IMR-90 (cell line): ENCODE measurements around the gene LRRTM3. TPM values are rescaled to one million over a fixed set of nuclear protein-coding genes. Genes with fewer than 3 reads are reported as not detected.

ENCODE experiments used
- ATAC-seq: fragments of 200-7000 bp; cut with Tn5 transposase; 2 replicates; pipeline ENCODE4 v1.9.1; 2020; ENCODE audit warnings: low read depth, mild to moderate bottlenecking, moderate library complexity
- BruUV-seq: library from RNA; stranded (reverse); fragments of 400-500 nt; replicated peaks from 2 replicates; lab custom pipeline; 2021; lab: Mats Ljungman, UMichigan
- CTCF ChIA-PET: fragments of 300-600 bp; formaldehyde crosslinking; extraction: SDS; loops from one replicate; lab custom pipeline; 2021; ENCODE audit warnings: antibody characterized with exemption; lab: Yijun Ruan, JAX
- POLR2A ChIA-PET: fragments of 300-600 bp; sonication (Branson Sonifier 250); formaldehyde crosslinking; loops from one replicate; lab custom pipeline; 2022; ENCODE audit warnings: antibody characterized with exemption; ENCODE audit not compliant: unreplicated experiment; lab: Charles Lee
- DNase-seq: peaks from one replicate; pipeline ENCODE4 v3.0.0; 2013
- H2AFZ ChIP-seq: replicated peaks from 2 replicates; pipeline ENCODE3; 2013; ENCODE audit warnings: low read length, mild to moderate bottlenecking; ENCODE audit not compliant: poor library complexity
- H2AK5ac ChIP-seq: 2 replicates; pipeline ENCODE4 v1.6.1; 2013; ENCODE audit warnings: low read depth, low read length, inconsistent platforms
- H2AK9ac ChIP-seq: replicated peaks from 2 replicates; pipeline ENCODE3; 2013; ENCODE audit warnings: mild to moderate bottlenecking, low read depth, low read length, moderate library complexity; ENCODE audit not compliant: poor library complexity
- H2BK120ac ChIP-seq: 2 replicates; pipeline ENCODE4 v1.6.1; 2013; ENCODE audit warnings: low read depth, low read length, inconsistent platforms
- H2BK15ac ChIP-seq: 3 replicates; pipeline ENCODE4 v1.6.1; 2013; ENCODE audit warnings: low read depth, low read length, inconsistent platforms
- H2BK20ac ChIP-seq: 2 replicates; pipeline ENCODE4 v1.6.1; 2013; ENCODE audit warnings: low read depth, mild to moderate bottlenecking, inconsistent platforms, low read length, moderate library complexity
- H2BK5ac ChIP-seq: 2 replicates; pipeline ENCODE4 v1.6.1; 2013; ENCODE audit warnings: mild to moderate bottlenecking, low read depth, low read length, inconsistent platforms; ENCODE audit not compliant: poor library complexity, severe bottlenecking
- H3K14ac ChIP-seq: replicated peaks from 2 replicates; pipeline ENCODE4 v1.6.1; 2013; ENCODE audit warnings: low read depth, low read length, inconsistent platforms
- H3K18ac ChIP-seq: 2 replicates; pipeline ENCODE4 v1.6.1; 2013; ENCODE audit warnings: low read depth, low read length, control low read depth
- H3K23ac ChIP-seq: 2 replicates; pipeline ENCODE4 v1.6.1; 2013; ENCODE audit warnings: low read depth, low read length, inconsistent platforms
- H3K27ac ChIP-seq: 2 replicates; pipeline ENCODE4 v1.5.1; 2013; ENCODE audit warnings: mild to moderate bottlenecking, control low read depth, low read length; ENCODE audit not compliant: insufficient read depth
- H3K27me3 ChIP-seq: 2 replicates; pipeline ENCODE4 v1.6.1; 2013; ENCODE audit warnings: low read length; ENCODE audit not compliant: control insufficient read depth, insufficient read depth
- H3K36me3 ChIP-seq: 2 replicates; pipeline ENCODE4 v1.6.1; 2013; ENCODE audit warnings: low read length, mixed read lengths; ENCODE audit not compliant: control insufficient read depth, insufficient read depth
- H3K4ac ChIP-seq: 2 replicates; pipeline ENCODE4 v1.6.1; 2013; ENCODE audit warnings: low read depth, low read length, inconsistent platforms
- H3K4me1 ChIP-seq: 2 replicates; pipeline ENCODE4 v1.6.1; 2013; ENCODE audit warnings: low read length, mixed read lengths; ENCODE audit not compliant: control insufficient read depth, insufficient read depth
- H3K4me2 ChIP-seq: 2 replicates; pipeline ENCODE4 v1.6.1; 2013; ENCODE audit warnings: low read depth, mild to moderate bottlenecking, control low read depth, low read length, moderate library complexity
- H3K4me3 ChIP-seq: 2 replicates; pipeline ENCODE4 v1.5.1; 2013; ENCODE audit warnings: low read depth, mild to moderate bottlenecking, control low read depth, low read length, moderate library complexity; ENCODE audit not compliant: insufficient read depth
- H3K56ac ChIP-seq: 2 replicates; pipeline ENCODE4 v1.6.1; 2013; ENCODE audit warnings: low read length, inconsistent platforms; ENCODE audit not compliant: insufficient read depth; ENCODE audit errors: extremely low read depth
- H3K79me1 ChIP-seq, 2 experiments: 2 replicates each; pipeline ENCODE4 v1.6.1; 2013; ENCODE audit warnings: low read length in 2 of 2, inconsistent platforms in 1 of 2, low read depth in 1 of 2
- H3K9ac ChIP-seq: 2 replicates; pipeline ENCODE4 v1.6.1; 2013; ENCODE audit warnings: low read depth, low read length, control low read depth
- H3K9me1 ChIP-seq: 2 replicates; pipeline ENCODE4 v1.6.1; 2013; ENCODE audit warnings: low read length, inconsistent platforms; ENCODE audit not compliant: insufficient read depth
- H3K9me3 ChIP-seq: 2 replicates; pipeline ENCODE4 v1.6.1; 2013; ENCODE audit warnings: low read length; ENCODE audit not compliant: control insufficient read depth, insufficient read depth
- H4K20me1 ChIP-seq: 2 replicates; pipeline ENCODE4 v1.6.1; 2013; ENCODE audit warnings: low read length, inconsistent platforms; ENCODE audit not compliant: insufficient read depth
- H4K5ac ChIP-seq: 2 replicates; pipeline ENCODE4 v1.6.1; 2013; ENCODE audit warnings: mild to moderate bottlenecking, low read depth, low read length, control low read depth
- H4K8ac ChIP-seq, 2 experiments: 2 replicates each; pipeline ENCODE4 v1.6.1; 2013; ENCODE audit warnings: low read depth in 2 of 2, low read length in 2 of 2, control low read depth in 1 of 2, inconsistent platforms in 1 of 2
- H4K91ac ChIP-seq: 2 replicates; pipeline ENCODE4 v1.6.1; 2013; ENCODE audit warnings: low read depth, low read length, inconsistent platforms; ENCODE audit not compliant: insufficient read depth
- BHLHE40 ChIP-seq: fragments of 150-350 bp; IDR thresholded peaks from 2 replicates; pipeline ENCODE4 v1.6.1; 2016; ENCODE audit warnings: mild to moderate bottlenecking, low read depth, low read length
- CEBPB ChIP-seq: IDR thresholded peaks from 2 replicates; pipeline ENCODE4 v1.6.1; 2012; ENCODE audit warnings: low read depth, low read length, improper control_type of control experiment
- CHD1 ChIP-seq: IDR thresholded peaks from 2 replicates; pipeline ENCODE4 v1.6.1; 2012; ENCODE audit warnings: low read depth, low read length, improper control_type of control experiment
- ELK1 ChIP-seq: fragments of 150-350 bp; IDR thresholded peaks from 2 replicates; pipeline ENCODE4 v1.6.1; 2016; ENCODE audit warnings: low read depth, mild to moderate bottlenecking, low read length, moderate library complexity, borderline replicate concordance
- FOS ChIP-seq: fragments of 150-350 bp; IDR thresholded peaks from 2 replicates; pipeline ENCODE4 v1.6.1; 2016; ENCODE audit warnings: low read depth, low read length
- MAFK ChIP-seq: IDR thresholded peaks from 2 replicates; pipeline ENCODE4 v1.6.1; 2012; ENCODE audit warnings: low read depth, low read length, improper control_type of control experiment
- MAZ ChIP-seq: IDR thresholded peaks from 2 replicates; pipeline ENCODE4 v1.6.1; 2012; ENCODE audit warnings: low read depth, mild to moderate bottlenecking, low read length, improper control_type of control experiment, moderate library complexity, borderline replicate concordance
- MXI1 ChIP-seq: IDR thresholded peaks from 2 replicates; pipeline ENCODE4 v1.6.1; 2012; ENCODE audit warnings: low read depth, mild to moderate bottlenecking, low read length, moderate library complexity, borderline replicate concordance
- POLR2A ChIP-seq: IDR thresholded peaks from 2 replicates; pipeline ENCODE4 v1.6.1; 2012; ENCODE audit warnings: mild to moderate bottlenecking, low read depth, low read length
- RAD21 ChIP-seq: IDR thresholded peaks from 2 replicates; pipeline ENCODE4 v1.6.1; 2012; ENCODE audit warnings: low read length, improper control_type of control experiment
- RCOR1 ChIP-seq: IDR thresholded peaks from 2 replicates; pipeline ENCODE4 v1.6.1; 2012; ENCODE audit warnings: mild to moderate bottlenecking, low read length, improper control_type of control experiment; ENCODE audit not compliant: insufficient replicate concordance
- RFX5 ChIP-seq: IDR thresholded peaks from 2 replicates; pipeline ENCODE4 v1.8.0; 2012; ENCODE audit warnings: low read depth, mild to moderate bottlenecking, low read length, moderate library complexity
- SMC3 ChIP-seq: fragments of 150-350 bp; IDR thresholded peaks from 2 replicates; pipeline ENCODE4 v1.6.1; 2016; ENCODE audit warnings: low read depth, mild to moderate bottlenecking, antibody characterized with exemption, low read length, moderate library complexity
- USF2 ChIP-seq: fragments of 150-350 bp; IDR thresholded peaks from 2 replicates; pipeline ENCODE4 v1.6.1; 2017; ENCODE audit warnings: mild to moderate bottlenecking, antibody characterized with exemption, low read length, low read depth
- WGBS, 2 experiments: methylation state at CpG; one replicate each; pipeline versions ENCODE4 v1.1.5 to v1.1.7; 2013; ENCODE audit warnings: missing lambda C conversion rate in 2 of 2; ENCODE audit not compliant: insufficient read length in 1 of 2; ENCODE audit errors: extremely low coverage in 2 of 2; 5-methylcytosine and 5-hydroxymethylcytosine counted together
- dilution Hi-C: fragments of 300-500 bp; cut with HindIII; formaldehyde crosslinking; loops from one replicate; pipeline ENCODE4 v1.14.3; 2018; ENCODE audit warnings: low sequenced_read_pairs; ENCODE audit not compliant: unreplicated experiment
- in situ Hi-C: fragments of 300-500 bp; cut with MboI; formaldehyde crosslinking; loops from 3 replicates; pipeline ENCODE4 v1.14.3; 2019; ENCODE audit warnings: low sequenced_read_pairs, inconsistent platforms, mixed read lengths
- intact Hi-C: fragments of 100-400 bp; cut with micrococcal nuclease; formaldehyde crosslinking; loops from 2 replicates; pipeline ENCODE4 v1.10.0; 2022
- polyA plus RNA-seq, 3 experiments: library from polyadenylated mRNA; depleted of rRNA; stranded (reverse); fragments of >200 nt; gene quantifications; 2 replicates each; pipeline ENCODE4 v1.2.3, GENCODE V29; 2012; ENCODE audit warnings: low replicate concordance in 1 of 3
- total RNA-seq: library from RNA; depleted of rRNA; stranded (reverse); fragments of >200 nt; gene quantifications from 2 replicates; pipeline ENCODE4 v1.2.3, GENCODE V29; 2012
- TF ChIP-seq, protein P1 (sequence below): conservative IDR thresholded peaks from 2 replicates; pipeline ENCODE4 v1.5.1; 2012; ENCODE audit warnings: mild to moderate bottlenecking, low read depth, low read length, improper control_type of control experiment

The LRRTM3 gene
- total and polyA plus RNA-seq, 2 of the 4 experiments (the other 2 are of a cell fraction): under 0.01 TPM; not detected in 1

GRCh38 chr10:66881814-66882213, 44.0 kb upstream of the LRRTM3 start:
- intact Hi-C loops: no loop called here
- Histone ChIP-seq H2AK9ac (no peak overlapping the region), H3K56ac (no peak overlapping the region), H2BK20ac (no peak overlapping the region), H4K5ac (no peak overlapping the region), H3K4me1 (no peaks in the 10 kb centered on the region), H3K27me3 (no peaks in the 10 kb centered on the region), H3K14ac (no peak overlapping the region), H4K8ac (no peak overlapping the region), H3K4me2 (no peak overlapping the region), H3K9me1 (no peaks in the 10 kb centered on the region), H3K23ac (no peak overlapping the region), H3K27ac (no peak overlapping the region), H3K36me3 (no peaks in the 10 kb centered on the region), H3K4ac (no peak overlapping the region), H4K20me1 (no peaks in the 10 kb centered on the region), H3K4me3 (no peak overlapping the region), H2BK5ac (no peak overlapping the region), H2AK5ac (no peak overlapping the region), H3K18ac (no peak overlapping the region), H3K79me1 (no peaks in the 10 kb centered on the region), H3K9me3 (no peaks in the 10 kb centered on the region), H2BK120ac (no peak overlapping the region), H2AFZ (no peak overlapping the region), H4K91ac (no peak overlapping the region), H2BK15ac (no peak overlapping the region), H3K9ac (no peak overlapping the region)
- no TSS peak for BruUV-seq
- in situ Hi-C loops: no loop called here
- ATAC-seq (no peak), DNase-seq (no peak)
- dilution Hi-C loops: no loop called here
- TF ChIP-seq MAFK (no peak), USF2 (no peak), RFX5 (no peak), CHD1 (no peak), ELK1 (no peak), CEBPB (no peak), RAD21 (no peak), MAZ (no peak), BHLHE40 (no peak), MXI1 (no peak), FOS (no peak), RCOR1 (no peak), POLR2A (no peak), SMC3 (no peak)
- TF ChIP-seq, protein P1, sequence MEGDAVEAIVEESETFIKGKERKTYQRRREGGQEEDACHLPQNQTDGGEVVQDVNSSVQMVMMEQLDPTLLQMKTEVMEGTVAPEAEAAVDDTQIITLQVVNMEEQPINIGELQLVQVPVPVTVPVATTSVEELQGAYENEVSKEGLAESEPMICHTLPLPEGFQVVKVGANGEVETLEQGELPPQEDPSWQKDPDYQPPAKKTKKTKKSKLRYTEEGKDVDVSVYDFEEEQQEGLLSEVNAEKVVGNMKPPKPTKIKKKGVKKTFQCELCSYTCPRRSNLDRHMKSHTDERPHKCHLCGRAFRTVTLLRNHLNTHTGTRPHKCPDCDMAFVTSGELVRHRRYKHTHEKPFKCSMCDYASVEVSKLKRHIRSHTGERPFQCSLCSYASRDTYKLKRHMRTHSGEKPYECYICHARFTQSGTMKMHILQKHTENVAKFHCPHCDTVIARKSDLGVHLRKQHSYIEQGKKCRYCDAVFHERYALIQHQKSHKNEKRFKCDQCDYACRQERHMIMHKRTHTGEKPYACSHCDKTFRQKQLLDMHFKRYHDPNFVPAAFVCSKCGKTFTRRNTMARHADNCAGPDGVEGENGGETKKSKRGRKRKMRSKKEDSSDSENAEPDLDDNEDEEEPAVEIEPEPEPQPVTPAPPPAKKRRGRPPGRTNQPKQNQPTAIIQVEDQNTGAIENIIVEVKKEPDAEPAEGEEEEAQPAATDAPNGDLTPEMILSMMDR: no peak
- no CpG with 5 or more reads among the region's 3 CpGs for WGBS, 2 experiments
- ChIA-PET POLR2A (no interaction called here), CTCF (no interaction called here)
